ENCODE results near the gene OR1D5. TPM values are rescaled to one million over a fixed set of nuclear protein-coding genes. Genes with fewer than 3 reads are reported as not detected.

Gene OR1D5
- polyA plus RNA-seq, 1 of the 3 experiments (the other 2 are of a cell fraction) = not detected

DNA sequence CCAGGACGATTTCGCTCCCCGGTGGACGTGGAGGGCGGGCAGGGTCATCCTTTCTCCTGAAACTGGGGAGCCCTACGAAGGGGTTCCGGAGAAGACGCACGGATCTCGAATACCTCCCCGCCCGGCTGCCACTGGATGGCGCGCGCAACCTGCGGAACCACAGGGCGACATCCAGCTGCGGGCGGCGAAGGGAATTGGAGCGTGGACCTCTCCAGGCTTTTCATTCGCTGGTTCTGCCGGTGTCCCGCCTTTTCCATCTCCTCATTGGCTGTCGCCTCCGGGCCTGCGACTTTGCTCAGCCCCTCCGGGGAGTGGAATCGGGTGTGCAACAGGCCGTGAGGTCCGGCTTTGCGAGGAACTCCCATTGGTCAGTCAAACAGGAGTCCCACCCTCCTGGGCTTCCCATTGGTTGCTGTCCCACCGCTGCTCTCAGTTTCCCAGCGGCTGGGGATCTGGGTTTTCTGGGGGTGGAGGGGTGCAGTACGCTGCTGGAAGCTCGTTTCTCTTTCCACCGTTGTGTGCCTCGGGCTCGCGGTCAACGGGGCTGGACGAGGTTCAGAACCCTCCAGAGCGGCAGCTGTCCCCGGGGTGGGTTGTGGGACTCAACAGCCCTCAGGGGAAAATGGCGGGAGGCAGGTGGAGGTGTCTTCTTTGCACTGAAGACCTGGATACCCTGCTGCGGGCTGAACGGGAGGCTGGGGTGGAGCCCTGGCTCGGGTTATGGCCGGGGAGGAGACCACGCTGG is 14.5 kb downstream of the OR1D5 start:
- POLR2A ChIA-PET = interaction anchor here (1.0 to 1.4 kb wide), 4 partner anchors 9 to 123 kb away, joined by 3 to 5 read pairs (median 3); no protein-coding TSS in a partner anchor
- no peaks in the 10 kb centered on the region for H3K9me2 ChIP-seq
- no peaks in the 10 kb centered on the region for H3K27me3 ChIP-seq (ENCODE audit: insufficient read depth)
- CTCF ChIA-PET = interaction anchor here (0.6 to 2.2 kb wide), 35 partner anchors 9 to 778 kb away, joined by 3 to 35 read pairs (median 3); partner anchors contain the start of gene HASPIN
- no peaks in the 10 kb centered on the region for H3K36me3 ChIP-seq (replicated peaks in 1 of 2; ENCODE audit: control insufficient read depth in 1 of 2, insufficient read depth in 2 of 2, low read length in 1 of 2)
- H3K27ac ChIP-seq (ENCODE audit: low read depth in 2 of 2, low read length in 1 of 2) = peak overlapping the region in 1 of 2 experiments; percentile 83; a peak in 2 of 4 replicates
- peak; percentile 92 for DNase-seq
- H3K9ac ChIP-seq = peak overlapping the region; percentile 65
- 3% methylated on average over 44 of the region's 50 CpGs for WGBS (ENCODE audit: low lambda C conversion rate)
- H3K4me2 ChIP-seq = peak overlapping the region; percentile 96
- no peaks in the 10 kb centered on the region for H4K20me1 ChIP-seq (ENCODE audit: insufficient read depth)
- H3K4me1 ChIP-seq (ENCODE audit: control insufficient read depth in 1 of 2, insufficient read depth in 2 of 2, low read depth in 1 of 2, low read length in 1 of 2) = peaks cover 0 to 5% of the 10 kb centered on the region in 2 experiments; a peak in 1 of 4 replicates
- peaks cover 6% of the 10 kb centered on the region for H3F3A ChIP-seq (replicated peaks; ENCODE audit: insufficient read depth)
- peak overlapping the region; percentile 97 for H2AFZ ChIP-seq (ENCODE audit: low read depth)
- no peaks in the 10 kb centered on the region for H3K79me2 ChIP-seq (ENCODE audit: insufficient read depth)
- H3K4me3 ChIP-seq (ENCODE audit: low read depth in 2 of 2, low read length in 1 of 2) = peak overlapping the region; percentile 92 to 97
- no peaks in the 10 kb centered on the region for H3K9me3 ChIP-seq
- TF ChIP-seq ELF1 (IDR thresholded peaks at IDR 0.05) (0 out of 2 replicates have a peak, but pooled peaks have one; percentile 18), SMC3 (IDR thresholded peaks at IDR 0.05; ENCODE audit: low read depth, low read length) (peak; percentile 61), POLR2AphosphoS5 (IDR thresholded peaks at IDR 0.05; ENCODE audit: low read depth, low read length) (peak; percentile 56), IRF3 (IDR thresholded peaks at IDR 0.05; ENCODE audit: low read depth, low read length) (peak; percentile 73), RCOR1 (IDR thresholded peaks at IDR 0.05; ENCODE audit: low read length) (no peak), YY1 (IDR thresholded peaks at IDR 0.05; ENCODE audit: low read depth) (peak; percentile 69; the same call in 1 of the 2 replicates), GABPA (IDR thresholded peaks at IDR 0.05; ENCODE audit: low read depth) (peak; percentile 63), TAF1 (IDR thresholded peaks at IDR 0.05; ENCODE audit: borderline replicate concordance, low read depth, low read length) (0 out of 2 replicates have a peak, but pooled peaks have one; percentile 50), CTCF (IDR thresholded peaks at IDR 0.05) (peak; percentile 72), SIN3A (IDR thresholded peaks at IDR 0.05; ENCODE audit: borderline replicate concordance, low read depth, low read length) (no peak), RAD21 (IDR thresholded peaks at IDR 0.05; ENCODE audit: low read length) (peak; percentile 85), TCF12 (IDR thresholded peaks at IDR 0.05) (no peak), NRF1 (IDR thresholded peaks at IDR 0.05; ENCODE audit: low read depth, low read length) (peak; percentile 17; the same call in 1 of the 2 replicates), USF1 (IDR thresholded peaks at IDR 0.05; ENCODE audit: borderline replicate concordance, low read depth) (no peak), FOXM1 (IDR thresholded peaks at IDR 0.05; ENCODE audit: low read depth) (no peak), MXI1 (IDR thresholded peaks at IDR 0.05; ENCODE audit: low read depth, low read length) (peak; percentile 69), FOSL2 (IDR thresholded peaks at IDR 0.05; ENCODE audit: borderline replicate concordance, low read depth) (no peak), RFX5 (IDR thresholded peaks at IDR 0.05; ENCODE audit: low read length) (peak; percentile 82), GATA2 (CRISPR knock-in tag; IDR thresholded peaks at IDR 0.05) (no peak), MEF2A (IDR thresholded peaks at IDR 0.05; ENCODE audit: borderline replicate concordance, low read depth) (no peak), NFIC (IDR thresholded peaks at IDR 0.05; ENCODE audit: borderline replicate concordance) (no peak), CHD2 (IDR thresholded peaks at IDR 0.05; ENCODE audit: low read length, partially characterized antibody) (peak; percentile 53)
- TF ChIP-seq, protein P1, sequence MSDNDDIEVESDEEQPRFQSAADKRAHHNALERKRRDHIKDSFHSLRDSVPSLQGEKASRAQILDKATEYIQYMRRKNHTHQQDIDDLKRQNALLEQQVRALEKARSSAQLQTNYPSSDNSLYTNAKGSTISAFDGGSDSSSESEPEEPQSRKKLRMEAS (IDR thresholded peaks at IDR 0.05; ENCODE audit: low read depth) = peak; percentile 62; the same call in 1 of the 2 replicates
- TF ChIP-seq, protein P2, sequence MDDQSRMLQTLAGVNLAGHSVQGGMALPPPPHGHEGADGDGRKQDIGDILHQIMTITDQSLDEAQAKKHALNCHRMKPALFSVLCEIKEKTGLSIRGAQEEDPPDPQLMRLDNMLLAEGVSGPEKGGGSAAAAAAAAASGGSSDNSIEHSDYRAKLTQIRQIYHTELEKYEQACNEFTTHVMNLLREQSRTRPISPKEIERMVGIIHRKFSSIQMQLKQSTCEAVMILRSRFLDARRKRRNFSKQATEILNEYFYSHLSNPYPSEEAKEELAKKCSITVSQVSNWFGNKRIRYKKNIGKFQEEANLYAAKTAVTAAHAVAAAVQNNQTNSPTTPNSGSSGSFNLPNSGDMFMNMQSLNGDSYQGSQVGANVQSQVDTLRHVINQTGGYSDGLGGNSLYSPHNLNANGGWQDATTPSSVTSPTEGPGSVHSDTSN (IDR thresholded peaks at IDR 0.05) = no peak
- TF ChIP-seq, protein P3, sequence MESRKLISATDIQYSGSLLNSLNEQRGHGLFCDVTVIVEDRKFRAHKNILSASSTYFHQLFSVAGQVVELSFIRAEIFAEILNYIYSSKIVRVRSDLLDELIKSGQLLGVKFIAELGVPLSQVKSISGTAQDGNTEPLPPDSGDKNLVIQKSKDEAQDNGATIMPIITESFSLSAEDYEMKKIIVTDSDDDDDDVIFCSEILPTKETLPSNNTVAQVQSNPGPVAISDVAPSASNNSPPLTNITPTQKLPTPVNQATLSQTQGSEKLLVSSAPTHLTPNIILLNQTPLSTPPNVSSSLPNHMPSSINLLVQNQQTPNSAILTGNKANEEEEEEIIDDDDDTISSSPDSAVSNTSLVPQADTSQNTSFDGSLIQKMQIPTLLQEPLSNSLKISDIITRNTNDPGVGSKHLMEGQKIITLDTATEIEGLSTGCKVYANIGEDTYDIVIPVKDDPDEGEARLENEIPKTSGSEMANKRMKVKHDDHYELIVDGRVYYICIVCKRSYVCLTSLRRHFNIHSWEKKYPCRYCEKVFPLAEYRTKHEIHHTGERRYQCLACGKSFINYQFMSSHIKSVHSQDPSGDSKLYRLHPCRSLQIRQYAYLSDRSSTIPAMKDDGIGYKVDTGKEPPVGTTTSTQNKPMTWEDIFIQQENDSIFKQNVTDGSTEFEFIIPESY (IDR thresholded peaks at IDR 0.05; ENCODE audit: borderline replicate concordance, low read depth) = no peak

All from SK-N-SH (cell line).